ENCODE measurements around the gene TDRD5. TPM values are rescaled to one million over a fixed set of nuclear protein-coding genes. Genes with fewer than 3 reads are reported as not detected.
A peak's percentile ranks its signal among the peaks of the same experiment; 100 is the strongest.

The TDRD5 gene
- total and polyA plus RNA-seq, 9 donors: 0.05 to 0.46 (median 0.19) TPM; not detected in 3

- Histone ChIP-seq H3K36me3 (no peaks in the 10 kb centered on the region), H3K9me3 (no peaks in the 10 kb centered on the region), H3K4me1 (ENCODE audit: insufficient read depth) (no peaks in the 10 kb centered on the region), H3K4me3 (no peak overlapping the region), H3K27me3 (no peaks in the 10 kb centered on the region), H3K27ac (no peak overlapping the region)
- no peak for DNase-seq
- WGBS, 3 donors: 76 to 81% (median 79%) methylated on average over 5 of the region's 5 CpGs
- TF ChIP-seq POLR2A (IDR thresholded peaks at IDR 0.05) (no peak), EP300 (IDR thresholded peaks at IDR 0.05) (no peak)
- TF ChIP-seq, protein P1, sequence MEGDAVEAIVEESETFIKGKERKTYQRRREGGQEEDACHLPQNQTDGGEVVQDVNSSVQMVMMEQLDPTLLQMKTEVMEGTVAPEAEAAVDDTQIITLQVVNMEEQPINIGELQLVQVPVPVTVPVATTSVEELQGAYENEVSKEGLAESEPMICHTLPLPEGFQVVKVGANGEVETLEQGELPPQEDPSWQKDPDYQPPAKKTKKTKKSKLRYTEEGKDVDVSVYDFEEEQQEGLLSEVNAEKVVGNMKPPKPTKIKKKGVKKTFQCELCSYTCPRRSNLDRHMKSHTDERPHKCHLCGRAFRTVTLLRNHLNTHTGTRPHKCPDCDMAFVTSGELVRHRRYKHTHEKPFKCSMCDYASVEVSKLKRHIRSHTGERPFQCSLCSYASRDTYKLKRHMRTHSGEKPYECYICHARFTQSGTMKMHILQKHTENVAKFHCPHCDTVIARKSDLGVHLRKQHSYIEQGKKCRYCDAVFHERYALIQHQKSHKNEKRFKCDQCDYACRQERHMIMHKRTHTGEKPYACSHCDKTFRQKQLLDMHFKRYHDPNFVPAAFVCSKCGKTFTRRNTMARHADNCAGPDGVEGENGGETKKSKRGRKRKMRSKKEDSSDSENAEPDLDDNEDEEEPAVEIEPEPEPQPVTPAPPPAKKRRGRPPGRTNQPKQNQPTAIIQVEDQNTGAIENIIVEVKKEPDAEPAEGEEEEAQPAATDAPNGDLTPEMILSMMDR (IDR thresholded peaks at IDR 0.05): no peak
- intact Hi-C loops (cut with DNase I): loop anchor here in 3 of 4 donors (10.0 kb wide), 2 partner anchors 472 to 482 kb away; no protein-coding TSS in a partner anchor
Measured at GRCh38 chr1:179702946-179703539, 111.4 kb downstream of the TDRD5 start.

- TF ChIP-seq, protein P1 (IDR thresholded peaks at IDR 0.05): peak; percentile 22 to 76 (median 61)
- no peak for TF ChIP-seq POLR2A (IDR thresholded peaks at IDR 0.05)
- TF ChIP-seq EP300 (IDR thresholded peaks at IDR 0.05): no peak
- H3K36me3 ChIP-seq: no peaks in the 10 kb centered on the region
Measured at GRCh38 chr1:179706339-179706941, 114.8 kb downstream of the TDRD5 start.

GRCh38 chr1:179707406-179707805 is 115.8 kb downstream of the TDRD5 start:
- intact Hi-C loops (cut with DNase I): loop anchor here (2.0 to 10.0 kb wide), 6 partner anchors 100 to 477 kb away; no protein-coding TSS in a partner anchor
- WGBS, 3 donors: 48 to 62% (median 51%) methylated on average over 2 of the region's 2 CpGs
- DNase-seq: no peak

More at GRCh38 chr1:179706339-179706941, 114.8 kb downstream of the TDRD5 start:
- no peak overlapping the region for H3K4me3 ChIP-seq
- intact Hi-C loops (cut with DNase I): loop anchor here (2.0 to 10.0 kb wide), 6 partner anchors 101 to 478 kb away; no protein-coding TSS in a partner anchor
- DNase-seq: peak; percentile 52 to 69 (median 60)
- no peaks in the 10 kb centered on the region for H3K27me3 ChIP-seq
- H3K4me1 ChIP-seq (ENCODE audit: insufficient read depth): no peaks in the 10 kb centered on the region
- H3K27ac ChIP-seq: no peak overlapping the region
- H3K9me3 ChIP-seq: no peaks in the 10 kb centered on the region
- 1 to 3% (median 3%) methylated on average over 3 of the region's 3 CpGs for WGBS, 3 donors

GRCh38 chr1:179708434-179709195 is 117.0 kb downstream of the TDRD5 start:
- H3K4me3 ChIP-seq: no peak overlapping the region
- no peak overlapping the region for H3K27ac ChIP-seq
- TF ChIP-seq, protein P1 (IDR thresholded peaks at IDR 0.05): no peak
- no peak for TF ChIP-seq POLR2A (IDR thresholded peaks at IDR 0.05)
- no peak for TF ChIP-seq EP300 (IDR thresholded peaks at IDR 0.05)
- intact Hi-C loops (cut with DNase I): loop anchor here (5.0 to 10.0 kb wide), 4 partner anchors 99 to 476 kb away; no protein-coding TSS in a partner anchor
- no peak for DNase-seq
- no peaks in the 10 kb centered on the region for H3K9me3 ChIP-seq
- no peaks in the 10 kb centered on the region for H3K36me3 ChIP-seq
- no peaks in the 10 kb centered on the region for H3K4me1 ChIP-seq (ENCODE audit: insufficient read depth)
- H3K27me3 ChIP-seq: no peaks in the 10 kb centered on the region
- WGBS, 3 donors: 83 to 88% (median 86%) methylated on average over 6 of the region's 6 CpGs

More at GRCh38 chr1:179707406-179707805, 115.8 kb downstream of the TDRD5 start:
- Histone ChIP-seq H3K9me3 (no peaks in the 10 kb centered on the region), H3K36me3 (no peaks in the 10 kb centered on the region), H3K4me1 (ENCODE audit: insufficient read depth) (no peaks in the 10 kb centered on the region), H3K4me3 (no peak overlapping the region), H3K27ac (no peak overlapping the region), H3K27me3 (no peaks in the 10 kb centered on the region)
- TF ChIP-seq POLR2A (IDR thresholded peaks at IDR 0.05) (no peak), EP300 (IDR thresholded peaks at IDR 0.05) (no peak)
- TF ChIP-seq, protein P1 (IDR thresholded peaks at IDR 0.05): no peak
